NCI-H524 (cell line): ENCODE results near the gene TDRD6.

ENCODE experiments used
- DNase-seq, 2 experiments: peaks; one replicate each; lab custom pipeline; 2025; lab: John Stamatoyannopoulos, UW

The TDRD6 gene

DNA sequence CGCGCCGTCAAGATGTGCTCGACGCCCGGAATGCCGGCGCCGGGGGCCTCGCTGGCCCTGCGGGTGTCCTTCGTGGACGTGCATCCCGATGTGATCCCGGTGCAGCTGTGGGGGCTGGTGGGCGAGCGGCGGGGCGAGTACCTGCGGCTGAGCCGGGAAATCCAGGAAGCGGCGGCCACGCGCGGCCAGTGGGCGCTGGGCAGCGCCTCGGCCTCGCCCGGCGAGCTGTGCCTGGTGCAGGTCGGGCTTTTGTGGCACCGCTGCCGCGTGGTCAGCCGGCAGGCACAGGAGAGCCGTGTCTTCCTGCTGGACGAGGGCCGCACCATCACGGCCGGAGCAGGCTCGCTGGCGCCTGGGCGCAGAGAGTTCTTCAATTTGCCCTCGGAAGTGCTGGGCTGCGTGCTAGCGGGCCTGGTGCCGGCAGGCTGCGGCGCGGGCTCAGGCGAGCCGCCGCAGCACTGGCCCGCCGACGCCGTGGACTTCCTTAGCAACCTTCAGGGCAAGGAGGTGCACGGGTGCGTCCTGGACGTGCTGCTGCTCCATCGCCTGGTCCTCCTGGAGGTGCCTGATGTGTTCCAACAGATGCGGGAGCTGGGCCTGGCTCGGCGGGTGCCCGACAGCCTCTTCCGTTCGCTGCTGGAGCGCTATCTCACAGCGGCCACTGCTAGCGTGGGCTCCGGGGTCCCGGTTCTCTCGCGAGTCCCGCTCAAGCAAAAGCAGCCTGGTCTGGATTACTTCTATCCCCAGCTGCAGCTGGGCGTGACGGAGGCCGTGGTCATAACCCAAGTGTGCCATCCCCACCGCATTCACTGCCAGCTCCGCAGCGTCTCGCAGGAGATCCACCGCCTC, 656 bp downstream of the TDRD6 start:
- no peak for DNase-seq

DNA sequence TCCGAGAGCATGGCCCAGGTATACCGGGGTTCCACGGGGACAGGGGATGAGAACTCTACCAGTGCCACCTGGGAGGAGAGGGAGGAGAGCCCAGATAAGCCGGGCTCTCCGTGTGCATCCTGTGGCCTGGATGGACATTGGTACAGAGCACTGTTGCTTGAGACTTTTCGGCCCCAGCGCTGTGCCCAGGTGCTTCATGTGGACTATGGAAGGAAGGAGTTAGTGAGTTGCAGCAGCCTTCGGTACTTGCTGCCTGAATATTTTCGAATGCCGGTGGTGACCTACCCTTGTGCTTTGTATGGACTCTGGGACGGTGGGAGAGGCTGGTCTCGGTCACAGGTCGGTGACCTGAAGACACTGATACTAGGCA, 1.3 kb downstream of the TDRD6 start:
- no peak for DNase-seq

DNA sequence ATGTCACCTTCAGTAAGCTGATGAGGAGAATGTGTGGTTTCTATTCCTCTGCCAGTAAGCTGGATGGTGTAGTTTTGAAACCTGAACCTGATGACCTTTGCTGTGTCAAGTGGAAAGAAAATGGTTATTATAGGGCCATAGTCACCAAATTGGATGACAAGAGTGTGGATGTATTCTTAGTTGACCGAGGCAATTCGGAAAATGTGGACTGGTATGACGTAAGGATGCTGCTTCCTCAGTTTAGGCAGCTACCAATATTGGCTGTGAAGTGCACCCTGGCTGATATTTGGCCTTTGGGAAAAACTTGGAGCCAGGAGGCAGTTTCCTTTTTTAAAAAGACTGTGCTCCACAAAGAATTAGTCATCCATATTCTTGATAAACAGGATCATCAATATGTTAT, 2.0 kb downstream of the TDRD6 start:
- no peak for DNase-seq

- DNase-seq, result no peak
These were observed 2.6 kb downstream of the TDRD6 start for GRCh38 chr6:46690141-46690755.

DNA sequence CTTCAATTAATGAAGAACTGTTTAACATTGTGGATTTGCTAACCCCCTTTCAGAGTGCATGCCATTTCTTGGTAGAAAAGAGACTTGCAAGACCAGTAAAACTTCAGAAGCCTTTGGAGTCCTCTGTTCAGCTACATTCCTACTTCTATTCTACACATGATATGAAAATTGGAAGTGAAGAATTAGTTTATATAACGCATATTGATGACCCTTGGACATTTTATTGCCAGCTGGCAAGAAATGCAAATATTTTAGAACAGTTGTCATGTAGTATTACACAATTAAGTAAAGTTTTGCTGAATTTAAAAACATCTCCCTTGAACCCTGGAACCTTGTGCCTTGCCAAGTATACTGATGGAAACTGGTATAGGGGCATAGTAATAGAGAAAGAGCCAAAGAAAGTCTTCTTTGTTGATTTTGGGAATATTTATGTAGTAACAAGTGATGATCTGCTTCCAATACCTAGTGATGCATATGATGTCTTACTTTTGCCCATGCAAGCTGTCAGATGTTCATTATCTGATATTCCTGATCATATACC, 3.3 kb downstream of the TDRD6 start:
- DNase-seq, result no peak

GRCh38 chr6:46699970-46700369, 12.3 kb downstream of the TDRD6 start:
- no peak for DNase-seq

GRCh38 chr6:46704562-46704961, 16.9 kb downstream of the TDRD6 start:
- peak in 1 of 2 experiments; percentile 56 for DNase-seq

DNA sequence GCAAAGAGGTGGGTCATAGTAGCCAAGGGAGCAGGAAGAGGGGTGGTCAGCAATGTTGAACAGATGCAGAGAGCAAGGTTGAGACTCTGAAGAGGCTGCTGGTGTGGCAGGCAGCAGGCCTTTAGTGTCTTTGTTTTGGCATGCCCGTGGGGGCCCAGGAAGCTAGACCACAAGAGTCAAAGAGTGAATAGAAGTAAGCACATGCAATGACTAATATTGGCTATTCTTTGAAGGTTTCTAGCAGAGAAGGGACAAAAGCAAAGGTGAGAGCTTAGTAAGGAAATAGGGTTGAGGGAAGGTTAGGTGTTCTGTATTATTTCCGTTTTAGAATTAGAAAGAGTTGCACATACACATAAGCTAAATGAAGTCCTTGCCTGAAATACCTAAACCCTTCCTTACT, 18.8 kb downstream of the TDRD6 start:
- DNase-seq, result no peak

- no peak for DNase-seq
These were observed 23.8 kb downstream of the TDRD6 start for GRCh38 chr6:46711491-46711890.

- DNase-seq, result no peak
These were observed 27.5 kb downstream of the TDRD6 start for GRCh38 chr6:46715141-46715540.

GRCh38 chr6:46719099-46719498, 31.4 kb downstream of the TDRD6 start:
- no peak for DNase-seq

- no peak for DNase-seq
These were observed 32.7 kb downstream of the TDRD6 start for GRCh38 chr6:46720401-46720800.

GRCh38 chr6:46729787-46730326, 42.2 kb downstream of the TDRD6 start:
- DNase-seq, result no peak

DNA sequence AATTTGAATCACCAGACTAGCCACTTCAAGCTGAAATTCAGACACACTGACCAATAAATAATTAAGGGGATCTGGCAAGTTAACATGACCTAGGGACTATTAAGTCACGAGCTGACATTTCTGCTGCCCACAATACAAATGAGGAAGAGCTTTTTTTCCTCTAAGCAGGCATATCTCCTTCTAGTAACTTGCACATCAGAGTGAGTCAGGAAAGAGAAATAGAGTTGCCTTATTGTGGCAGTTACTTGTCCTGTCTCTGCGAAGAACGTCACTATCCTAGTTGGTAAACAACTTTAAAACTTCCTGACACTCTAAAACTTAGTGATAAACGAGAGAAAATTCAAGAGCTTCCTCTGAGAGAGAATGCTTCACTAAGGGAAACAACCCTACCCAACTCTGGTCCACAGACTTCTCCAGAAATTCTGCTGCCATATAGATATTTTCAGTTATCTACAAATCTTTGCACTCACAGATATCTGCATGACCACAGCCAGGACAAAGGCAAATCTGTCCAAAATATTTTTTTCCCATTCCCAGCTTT, 43.3 kb downstream of the TDRD6 start:
- DNase-seq, result no peak

DNA sequence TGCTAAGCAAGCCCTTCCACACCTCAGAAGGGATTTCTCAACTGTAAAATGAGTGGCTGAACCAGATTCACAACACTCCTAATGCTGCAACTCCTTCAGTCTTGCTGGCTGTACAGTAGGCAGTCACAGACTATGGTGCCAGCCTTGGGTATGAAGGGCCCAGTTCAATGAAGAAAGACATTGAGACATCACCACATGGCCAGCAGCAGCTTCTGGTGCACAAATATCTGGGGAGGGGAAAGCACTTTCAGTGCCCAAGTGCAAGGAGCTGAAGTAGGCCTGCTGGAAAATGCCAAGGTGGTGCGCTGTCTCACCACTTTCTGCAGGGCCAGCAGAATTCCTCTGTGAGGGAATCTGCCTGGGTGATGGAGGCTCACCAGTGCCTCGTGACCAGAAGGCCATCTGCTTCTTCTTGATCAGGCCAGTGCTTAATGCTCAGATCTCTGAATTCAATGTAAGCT, 45.7 kb downstream of the TDRD6 start:
- peak in 1 of 2 experiments; percentile 7 for DNase-seq

- peak; percentile 1 to 27 for DNase-seq
These were observed 47.4 kb downstream of the TDRD6 start, which contains the start of gene PLA2G7 for GRCh38 chr6:46734867-46735719. Gene PLA2G7, minus strand, starts transcription at chr6:46735375. Its CDS starts 12,484 bp downstream, at chr6:46722891.

- DNase-seq, result no peak
These were observed 48.0 kb downstream of the TDRD6 start for GRCh38 chr6:46735720-46736031.

GRCh38 chr6:46736906-46737305, 49.2 kb downstream of the TDRD6 start:
- no peak for DNase-seq

- DNase-seq, result no peak
These were observed 53.8 kb downstream of the TDRD6 start for GRCh38 chr6:46741482-46741881.

- DNase-seq, result no peak
These were observed 54.2 kb downstream of the TDRD6 start for GRCh38 chr6:46741910-46742309.

- no peak for DNase-seq
These were observed 55.9 kb downstream of the TDRD6 start for GRCh38 chr6:46743425-46744158.
